ENCODE measurements around the gene JAKMIP1.

DNA sequence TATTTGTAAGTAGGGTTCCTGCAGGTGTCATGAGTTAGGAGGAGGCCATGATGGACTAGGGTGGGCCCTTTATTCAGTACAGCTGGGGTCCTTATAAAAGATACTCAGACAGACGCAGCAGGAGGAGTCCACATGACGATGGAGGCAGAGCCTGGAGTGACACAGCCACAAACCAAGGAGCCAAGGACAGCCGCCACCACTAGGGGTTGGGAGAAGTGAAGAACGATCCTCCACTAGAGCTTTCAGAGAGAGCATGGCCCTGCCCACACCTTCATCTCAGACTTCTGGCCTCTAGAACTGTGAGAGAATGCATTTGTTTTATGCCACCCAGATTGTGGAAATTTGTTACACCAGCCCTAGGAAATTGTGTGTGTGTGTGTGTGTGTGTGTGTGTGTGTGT is 31.1 kb downstream of the JAKMIP1 start:
- TF ChIP-seq, protein P1, sequence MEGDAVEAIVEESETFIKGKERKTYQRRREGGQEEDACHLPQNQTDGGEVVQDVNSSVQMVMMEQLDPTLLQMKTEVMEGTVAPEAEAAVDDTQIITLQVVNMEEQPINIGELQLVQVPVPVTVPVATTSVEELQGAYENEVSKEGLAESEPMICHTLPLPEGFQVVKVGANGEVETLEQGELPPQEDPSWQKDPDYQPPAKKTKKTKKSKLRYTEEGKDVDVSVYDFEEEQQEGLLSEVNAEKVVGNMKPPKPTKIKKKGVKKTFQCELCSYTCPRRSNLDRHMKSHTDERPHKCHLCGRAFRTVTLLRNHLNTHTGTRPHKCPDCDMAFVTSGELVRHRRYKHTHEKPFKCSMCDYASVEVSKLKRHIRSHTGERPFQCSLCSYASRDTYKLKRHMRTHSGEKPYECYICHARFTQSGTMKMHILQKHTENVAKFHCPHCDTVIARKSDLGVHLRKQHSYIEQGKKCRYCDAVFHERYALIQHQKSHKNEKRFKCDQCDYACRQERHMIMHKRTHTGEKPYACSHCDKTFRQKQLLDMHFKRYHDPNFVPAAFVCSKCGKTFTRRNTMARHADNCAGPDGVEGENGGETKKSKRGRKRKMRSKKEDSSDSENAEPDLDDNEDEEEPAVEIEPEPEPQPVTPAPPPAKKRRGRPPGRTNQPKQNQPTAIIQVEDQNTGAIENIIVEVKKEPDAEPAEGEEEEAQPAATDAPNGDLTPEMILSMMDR (IDR thresholded peaks at IDR 0.05): no peak
- no peak for TF ChIP-seq POLR2A (IDR thresholded peaks at IDR 0.05)
